ENCODE data around the gene ZNF561. TPM values are rescaled to one million over a fixed set of nuclear protein-coding genes. Genes with fewer than 3 reads are reported as not detected.
A peak's percentile ranks its signal among the peaks of the same experiment; 100 is the strongest.

ZNF561 gene
- total and polyA plus RNA-seq, 10 donors = 11.7 to 42.0 (median 28.4) TPM

- Histone ChIP-seq H3K4me3 (no peak overlapping the region), H3K4me1 (peaks cover 0 to 12% (median 1%) of the 10 kb centered on the region in 6 donors), H3K36me3 (peaks cover 0 to 17% (median 7%) of the 10 kb centered on the region in 6 donors), H3K27ac (no peak overlapping the region), H3K27me3 (replicated peaks in 1 of 7) (no peaks in the 10 kb centered on the region), H3K9me3 (no peaks in the 10 kb centered on the region)
- 46 to 66% (median 63%) methylated on average over 2 of the region's 2 CpGs for WGBS, 5 donors
- no peak for DNase-seq
- TF ChIP-seq POLR2A (IDR thresholded peaks at IDR 0.05) = no peak
- TF ChIP-seq, protein P1, sequence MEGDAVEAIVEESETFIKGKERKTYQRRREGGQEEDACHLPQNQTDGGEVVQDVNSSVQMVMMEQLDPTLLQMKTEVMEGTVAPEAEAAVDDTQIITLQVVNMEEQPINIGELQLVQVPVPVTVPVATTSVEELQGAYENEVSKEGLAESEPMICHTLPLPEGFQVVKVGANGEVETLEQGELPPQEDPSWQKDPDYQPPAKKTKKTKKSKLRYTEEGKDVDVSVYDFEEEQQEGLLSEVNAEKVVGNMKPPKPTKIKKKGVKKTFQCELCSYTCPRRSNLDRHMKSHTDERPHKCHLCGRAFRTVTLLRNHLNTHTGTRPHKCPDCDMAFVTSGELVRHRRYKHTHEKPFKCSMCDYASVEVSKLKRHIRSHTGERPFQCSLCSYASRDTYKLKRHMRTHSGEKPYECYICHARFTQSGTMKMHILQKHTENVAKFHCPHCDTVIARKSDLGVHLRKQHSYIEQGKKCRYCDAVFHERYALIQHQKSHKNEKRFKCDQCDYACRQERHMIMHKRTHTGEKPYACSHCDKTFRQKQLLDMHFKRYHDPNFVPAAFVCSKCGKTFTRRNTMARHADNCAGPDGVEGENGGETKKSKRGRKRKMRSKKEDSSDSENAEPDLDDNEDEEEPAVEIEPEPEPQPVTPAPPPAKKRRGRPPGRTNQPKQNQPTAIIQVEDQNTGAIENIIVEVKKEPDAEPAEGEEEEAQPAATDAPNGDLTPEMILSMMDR (IDR thresholded peaks at IDR 0.05 in 8 of 11, conservative IDR thresholded peaks at IDR 0.05 in 3 of 11) = no peak
- no peak for TF ChIP-seq POLR2AphosphoS5 (IDR thresholded peaks at IDR 0.05)
- intact Hi-C loops (cut with DNase I; ENCODE audit: low total_unique reads) = loop anchor here (2.0 kb wide), 1 partner anchor 169 kb away; no protein-coding TSS in a partner anchor
Measured at GRCh38 chr19:9627856-9628255, 6.8 kb upstream of the ZNF561 start.

GRCh38 chr19:9622531-9622930, 1.5 kb upstream of the ZNF561 start:
- H3K9me3 ChIP-seq = peaks cover 0 to 3% (median 0%) of the 10 kb centered on the region in 8 donors
- peak overlapping the region in 2 of 8 donors; percentile 94 to 96 for H3K27ac ChIP-seq
- no peak for DNase-seq
- no peaks in the 10 kb centered on the region for H3K27me3 ChIP-seq (replicated peaks in 1 of 7)
- 70 to 83% (median 80%) methylated on average over 2 of the region's 2 CpGs for WGBS, 5 donors
- peaks cover 11 to 46% (median 24%) of the 10 kb centered on the region in 6 donors for H3K4me1 ChIP-seq
- no peak for TF ChIP-seq POLR2A (IDR thresholded peaks at IDR 0.05)
- TF ChIP-seq, protein P1 (IDR thresholded peaks at IDR 0.05 in 8 of 11, conservative IDR thresholded peaks at IDR 0.05 in 3 of 11) = no peak
- TF ChIP-seq POLR2AphosphoS5 (IDR thresholded peaks at IDR 0.05) = no peak
- peaks cover 5 to 23% (median 19%) of the 10 kb centered on the region in 6 donors for H3K36me3 ChIP-seq
- intact Hi-C loops (cut with DNase I; ENCODE audit: low total_unique reads) = no loop called here
- peak overlapping the region in 1 of 8 donors; percentile 5 for H3K4me3 ChIP-seq

GRCh38 chr19:9620842-9621155, 233 bp downstream of the ZNF561 start:
- Histone ChIP-seq H3K4me1 (peaks cover 11 to 42% (median 24%) of the 10 kb centered on the region in 6 donors), H3K36me3 (peaks cover 5 to 37% (median 37%) of the 10 kb centered on the region in 6 donors), H3K27ac (peak overlapping the region; percentile 80 to 96 (median 94)), H3K4me3 (peak overlapping the region; percentile 71 to 84 (median 81)), H3K27me3 (replicated peaks in 1 of 7) (no peaks in the 10 kb centered on the region), H3K9me3 (peaks cover 0 to 3% (median 0%) of the 10 kb centered on the region in 8 donors)
- DNase-seq = no peak
- TF ChIP-seq POLR2AphosphoS5 (IDR thresholded peaks at IDR 0.05) (no peak), POLR2A (IDR thresholded peaks at IDR 0.05) (no peak)
- TF ChIP-seq, protein P1 (IDR thresholded peaks at IDR 0.05 in 8 of 11, conservative IDR thresholded peaks at IDR 0.05 in 3 of 11) = no peak
- intact Hi-C loops (cut with DNase I; ENCODE audit: low total_unique reads) = no loop called here
- WGBS, 5 donors = 0 to 2% (median 0%) methylated on average over 8 to 16 of the region's 16 CpGs

DNA sequence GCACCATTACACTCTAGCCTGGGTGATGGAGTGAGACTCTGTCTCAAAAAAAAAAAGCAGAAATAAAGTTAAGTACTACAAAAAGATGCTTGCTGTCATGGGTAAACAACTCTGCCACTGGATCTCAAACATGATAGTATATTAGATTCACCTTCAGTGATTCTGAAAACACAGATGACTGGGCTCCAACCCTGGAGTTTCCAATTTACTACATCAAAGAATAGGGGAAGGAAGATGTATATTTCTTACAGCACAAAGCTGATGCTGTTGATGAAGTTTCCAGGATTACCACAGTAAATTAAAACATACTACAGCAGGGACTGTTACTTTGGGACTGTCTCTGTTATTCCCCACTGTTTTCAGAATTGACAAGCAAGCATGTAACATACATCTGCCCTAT, 5.2 kb downstream of the ZNF561 start:
- H3K27ac ChIP-seq = no peak overlapping the region
- intact Hi-C loops (cut with DNase I; ENCODE audit: low total_unique reads) = no loop called here

More for the DNA sequence above, 5.2 kb downstream of the ZNF561 start:
- DNase-seq = no peak
- H3K4me1 ChIP-seq = peaks cover 5 to 19% (median 11%) of the 10 kb centered on the region in 6 donors
- peaks cover 8 to 45% (median 36%) of the 10 kb centered on the region in 8 donors for H3K9me3 ChIP-seq
- H3K4me3 ChIP-seq = no peak overlapping the region
- peaks cover 36 to 87% (median 86%) of the 10 kb centered on the region in 6 donors for H3K36me3 ChIP-seq
- H3K27me3 ChIP-seq (replicated peaks in 1 of 7) = no peaks in the 10 kb centered on the region
- TF ChIP-seq POLR2A (IDR thresholded peaks at IDR 0.05) (no peak), POLR2AphosphoS5 (IDR thresholded peaks at IDR 0.05) (no peak)
- TF ChIP-seq, protein P1 (IDR thresholded peaks at IDR 0.05 in 8 of 11, conservative IDR thresholded peaks at IDR 0.05 in 3 of 11) = no peak
